HCT116 (cell line): Measurements from ENCODE around the gene LY9. TPM values are rescaled to one million over a fixed set of nuclear protein-coding genes. Genes with fewer than 3 reads are reported as not detected.

Source experiments
- ATAC-seq: fragments of 200-7000 bp; cut with Tn5 transposase; 2 replicates; pipeline ENCODE4 v1.9.1; 2020; ENCODE audit warnings: mild to moderate bottlenecking, moderate library complexity
- BruUV-seq: library from RNA; stranded (reverse); fragments of 400-500 nt; replicated peaks from 2 replicates; lab custom pipeline; 2021; lab: Mats Ljungman, UMichigan
- CTCF ChIA-PET: fragments of 300-600 bp; sonication (Branson Sonifier 250); formaldehyde crosslinking; loops from one replicate; lab custom pipeline; 2021; ENCODE audit warnings: antibody characterized with exemption; lab: Charles Lee
- POLR2A ChIA-PET: fragments of 300-600, 350-600 bp; sonication (Branson Sonifier 250); formaldehyde crosslinking; loops from one replicate; lab custom pipeline; 2021; ENCODE audit warnings: antibody characterized with exemption; lab: Charles Lee
- RAD21 ChIA-PET, 2 experiments: fragments of 300-600 bp; sonication (Branson Sonifier 250); formaldehyde crosslinking; loops; one replicate each; lab custom pipeline; 2023; ENCODE audit warnings: low total read pairs in 2 of 2; ENCODE audit not compliant: uncharacterized antibody in 2 of 2, unreplicated experiment in 2 of 2, low non-redundant PET in 1 of 2; lab: Charles Lee
- DNase-seq: peaks from one replicate; pipeline ENCODE4 v3.0.0-alpha.2; 2010; ENCODE audit warnings: low read depth, low spot score
- H2AFZ ChIP-seq: fragments of 200-600 bp; shearing (Covaris generic), sonication (generic); 2 replicates; pipeline ENCODE4 v1.6.1; 2017; ENCODE audit warnings: low read depth, mixed run types, mixed read lengths, antibody characterized with exemption, low read length; ENCODE audit not compliant: poor library complexity, severe bottlenecking
- H3K27ac ChIP-seq: 2 replicates; pipeline ENCODE4 v1.5.1; 2012; ENCODE audit warnings: low read depth, low read length
- H3K27me3 ChIP-seq: fragments of 200-600 bp; sonication (generic); 2 replicates; pipeline ENCODE4 v1.6.1; 2016; ENCODE audit warnings: mixed run types, low read length, mixed read lengths; ENCODE audit not compliant: insufficient read depth
- H3K36me3 ChIP-seq, 2 experiments: fragments of 200-500 bp in 1 of 2; fragments of 200-600 bp in 1 of 2; sonication (Bioruptor generic) in 1 of 2; sonication (generic) in 1 of 2; 2 replicates each; pipeline versions ENCODE4 v1.5.1 to v1.6.1; 2014 to 2016; ENCODE audit warnings: low read length in 2 of 2, inconsistent platforms in 1 of 2, mixed read lengths in 1 of 2, mixed run types in 1 of 2; ENCODE audit not compliant: insufficient read depth in 2 of 2, control insufficient read depth in 1 of 2
- H3K4me1 ChIP-seq, 2 experiments: fragments of 200-600 bp in 1 of 2; sonication (generic) in 1 of 2; 2 replicates each; pipeline versions ENCODE4 v1.5.1 to v1.6.1; 2012 to 2017; ENCODE audit warnings: low read length in 2 of 2, inconsistent platforms in 1 of 2, mild to moderate bottlenecking in 1 of 2, mixed read lengths in 1 of 2, mixed run types in 1 of 2, moderate library complexity in 1 of 2; ENCODE audit not compliant: insufficient read depth in 2 of 2, control insufficient read depth in 1 of 2
- H3K4me2 ChIP-seq: fragments of 200-600 bp; sonication (generic); 2 replicates; pipeline ENCODE4 v1.6.1; 2017; ENCODE audit warnings: mixed run types, low read length, mixed read lengths
- H3K4me3 ChIP-seq, 2 experiments: fragments of 200-600 bp in 1 of 2; sonication (generic) in 1 of 2; replicated peaks in 1 of 2; 2 replicates each; pipeline ENCODE4 v1.5.1; 2011 to 2016; ENCODE audit warnings: low read length in 2 of 2, control low read depth in 1 of 2, low read depth in 1 of 2, mild to moderate bottlenecking in 1 of 2, mixed read lengths in 1 of 2, mixed run types in 1 of 2
- H3K79me2 ChIP-seq: fragments of 200-600 bp; sonication (generic); 2 replicates; pipeline ENCODE4 v1.6.1; 2017; ENCODE audit warnings: mild to moderate bottlenecking, mixed run types, low read length, moderate library complexity, mixed read lengths; ENCODE audit not compliant: insufficient read depth
- H3K9ac ChIP-seq: fragments of 200-600 bp; sonication (generic); 2 replicates; pipeline ENCODE4 v1.6.1; 2016; ENCODE audit warnings: low read length, mixed read lengths
- H3K9me2 ChIP-seq: fragments of 200-600 bp; sonication (generic), shearing (Covaris generic); 2 replicates; pipeline ENCODE4 v1.6.1; 2017; ENCODE audit warnings: mixed run types, mild to moderate bottlenecking, moderate library complexity; ENCODE audit not compliant: insufficient read depth
- H3K9me3 ChIP-seq, 2 experiments: fragments of 200-500 bp in 1 of 2; fragments of 200-600 bp in 1 of 2; sonication (Bioruptor generic) in 1 of 2; sonication (generic) in 1 of 2; 2 replicates each; pipeline ENCODE4 v1.6.1; 2014 to 2017; ENCODE audit warnings: low read length in 2 of 2, mixed read lengths in 2 of 2, inconsistent platforms in 1 of 2, low read depth in 1 of 2, mild to moderate bottlenecking in 1 of 2, mixed run types in 1 of 2, moderate library complexity in 1 of 2; ENCODE audit not compliant: control insufficient read depth in 1 of 2, insufficient read depth in 1 of 2
- H4K20me1 ChIP-seq: fragments of 200-600 bp; sonication (generic), shearing (Covaris generic); 2 replicates; pipeline ENCODE4 v1.6.1; 2017; ENCODE audit warnings: mixed run types, mild to moderate bottlenecking, moderate library complexity; ENCODE audit not compliant: insufficient read depth
- CBX3 ChIP-seq: IDR thresholded peaks from 2 replicates; pipeline ENCODE4 v1.6.1; 2012; ENCODE audit warnings: low read depth
- CEBPB ChIP-seq: IDR thresholded peaks from 2 replicates; pipeline ENCODE4 v1.6.1; 2012; ENCODE audit warnings: low read depth
- EZH2 ChIP-seq: fragments of 200-600 bp; sonication (generic); IDR thresholded peaks from 2 replicates; pipeline ENCODE4 v1.6.1; 2017; ENCODE audit warnings: antibody characterized with exemption, mixed run types
- EZH2phosphoT487 ChIP-seq: fragments of 200-600 bp; IDR thresholded peaks from 2 replicates; pipeline ENCODE4 v1.6.1; 2018; ENCODE audit warnings: antibody characterized with exemption, borderline replicate concordance
- POLR2A ChIP-seq: IDR thresholded peaks from 2 replicates; pipeline ENCODE4 v1.7.0; 2011; ENCODE audit warnings: borderline replicate concordance; ENCODE audit not compliant: insufficient read depth, insufficient read length; ENCODE audit errors: extremely low read depth
- RAD21 ChIP-seq: IDR thresholded peaks from 2 replicates; pipeline ENCODE4 v1.6.1; 2012; ENCODE audit warnings: low read depth, mild to moderate bottlenecking
- SIN3A ChIP-seq: IDR thresholded peaks from 2 replicates; pipeline ENCODE4 v1.6.1; 2012; ENCODE audit warnings: low read depth
- TCF7L2 ChIP-seq: IDR thresholded peaks from 2 replicates; pipeline ENCODE4 v1.7.0; 2011; ENCODE audit warnings: borderline replicate concordance, inconsistent platforms; ENCODE audit not compliant: insufficient read depth, insufficient read length; ENCODE audit errors: extremely low read depth
- intact Hi-C: fragments of 100-400 bp; cut with micrococcal nuclease; formaldehyde crosslinking; loops from 2 replicates; pipeline ENCODE4 v1.10.0; 2022
- total RNA-seq: library from RNA; stranded (reverse); gene quantifications from one replicate; pipeline ENCODE4 v1.2.1, GENCODE V29; 2021; ENCODE audit not compliant: unreplicated experiment
- TF ChIP-seq, protein P1 (sequence below): IDR thresholded peaks from 2 replicates; pipeline ENCODE4 v1.6.1; 2012
- TF ChIP-seq, protein P2 (sequence below): IDR thresholded peaks from 2 replicates; pipeline ENCODE4 v1.6.1; 2012
- TF ChIP-seq, protein P3 (sequence below), 3 experiments: fragments of 200-600 bp in 1 of 3; sonication (generic) in 1 of 3; IDR thresholded peaks in 2 of 3; conservative IDR thresholded peaks in 1 of 3; 2 replicates each; pipeline ENCODE4 v1.5.1; 2012 to 2017; ENCODE audit warnings: low read depth in 2 of 3, low read length in 2 of 3, antibody characterized with exemption in 1 of 3, borderline replicate concordance in 1 of 3, control low read depth in 1 of 3, mild to moderate bottlenecking in 1 of 3, mixed read lengths in 1 of 3, mixed run types in 1 of 3, moderate library complexity in 1 of 3; ENCODE audit not compliant: insufficient read depth in 1 of 3
- TF ChIP-seq, protein P4 (sequence below): IDR thresholded peaks from 2 replicates; pipeline ENCODE4 v1.6.1; 2012; ENCODE audit warnings: low read depth
- TF ChIP-seq, protein P5 (sequence below): IDR thresholded peaks from 2 replicates; pipeline ENCODE4 v1.6.1; 2011; ENCODE audit warnings: mild to moderate bottlenecking, low read length, moderate library complexity; ENCODE audit not compliant: insufficient replicate concordance; ENCODE audit errors: extremely low read depth

LY9 gene
- total RNA-seq, 1 experiment from 2014 or later, result 0.22 TPM

- Histone ChIP-seq H3K27me3 (no peaks in the 10 kb centered on the region), H3K9me3 (no peaks in the 10 kb centered on the region), H3K9me2 (no peaks in the 10 kb centered on the region), H3K27ac (no peak overlapping the region), H4K20me1 (no peaks in the 10 kb centered on the region), H3K4me2 (no peak overlapping the region), H3K9ac (no peak overlapping the region), H2AFZ (no peak overlapping the region), H3K79me2 (no peaks in the 10 kb centered on the region), H3K36me3 (no peaks in the 10 kb centered on the region), H3K4me3 (no peak overlapping the region), H3K4me1 (no peaks in the 10 kb centered on the region)
- ChIA-PET CTCF (no interaction called here), POLR2A (no interaction called here), RAD21 (no interaction called here)
- ATAC-seq, result no peak
- no TSS peak for BruUV-seq
- intact Hi-C loops, result no loop called here
- TF ChIP-seq EZH2 (no peak), EZH2phosphoT487 (no peak), SIN3A (no peak), CEBPB (no peak), CBX3 (no peak), POLR2A (no peak), TCF7L2 (no peak), RAD21 (no peak)
- TF ChIP-seq, protein P1, sequence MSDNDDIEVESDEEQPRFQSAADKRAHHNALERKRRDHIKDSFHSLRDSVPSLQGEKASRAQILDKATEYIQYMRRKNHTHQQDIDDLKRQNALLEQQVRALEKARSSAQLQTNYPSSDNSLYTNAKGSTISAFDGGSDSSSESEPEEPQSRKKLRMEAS, result no peak
- TF ChIP-seq, protein P2, sequence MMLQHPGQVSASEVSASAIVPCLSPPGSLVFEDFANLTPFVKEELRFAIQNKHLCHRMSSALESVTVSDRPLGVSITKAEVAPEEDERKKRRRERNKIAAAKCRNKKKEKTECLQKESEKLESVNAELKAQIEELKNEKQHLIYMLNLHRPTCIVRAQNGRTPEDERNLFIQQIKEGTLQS, result no peak
- TF ChIP-seq, protein P3, sequence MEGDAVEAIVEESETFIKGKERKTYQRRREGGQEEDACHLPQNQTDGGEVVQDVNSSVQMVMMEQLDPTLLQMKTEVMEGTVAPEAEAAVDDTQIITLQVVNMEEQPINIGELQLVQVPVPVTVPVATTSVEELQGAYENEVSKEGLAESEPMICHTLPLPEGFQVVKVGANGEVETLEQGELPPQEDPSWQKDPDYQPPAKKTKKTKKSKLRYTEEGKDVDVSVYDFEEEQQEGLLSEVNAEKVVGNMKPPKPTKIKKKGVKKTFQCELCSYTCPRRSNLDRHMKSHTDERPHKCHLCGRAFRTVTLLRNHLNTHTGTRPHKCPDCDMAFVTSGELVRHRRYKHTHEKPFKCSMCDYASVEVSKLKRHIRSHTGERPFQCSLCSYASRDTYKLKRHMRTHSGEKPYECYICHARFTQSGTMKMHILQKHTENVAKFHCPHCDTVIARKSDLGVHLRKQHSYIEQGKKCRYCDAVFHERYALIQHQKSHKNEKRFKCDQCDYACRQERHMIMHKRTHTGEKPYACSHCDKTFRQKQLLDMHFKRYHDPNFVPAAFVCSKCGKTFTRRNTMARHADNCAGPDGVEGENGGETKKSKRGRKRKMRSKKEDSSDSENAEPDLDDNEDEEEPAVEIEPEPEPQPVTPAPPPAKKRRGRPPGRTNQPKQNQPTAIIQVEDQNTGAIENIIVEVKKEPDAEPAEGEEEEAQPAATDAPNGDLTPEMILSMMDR (IDR thresholded peaks at IDR 0.05 in 2 of 3, conservative IDR thresholded peaks at IDR 0.05 in 1 of 3; ENCODE audit: borderline replicate concordance in 1 of 3, insufficient read depth in 1 of 3, low read depth in 2 of 3, low read length in 2 of 3), result no peak
- TF ChIP-seq, protein P4, sequence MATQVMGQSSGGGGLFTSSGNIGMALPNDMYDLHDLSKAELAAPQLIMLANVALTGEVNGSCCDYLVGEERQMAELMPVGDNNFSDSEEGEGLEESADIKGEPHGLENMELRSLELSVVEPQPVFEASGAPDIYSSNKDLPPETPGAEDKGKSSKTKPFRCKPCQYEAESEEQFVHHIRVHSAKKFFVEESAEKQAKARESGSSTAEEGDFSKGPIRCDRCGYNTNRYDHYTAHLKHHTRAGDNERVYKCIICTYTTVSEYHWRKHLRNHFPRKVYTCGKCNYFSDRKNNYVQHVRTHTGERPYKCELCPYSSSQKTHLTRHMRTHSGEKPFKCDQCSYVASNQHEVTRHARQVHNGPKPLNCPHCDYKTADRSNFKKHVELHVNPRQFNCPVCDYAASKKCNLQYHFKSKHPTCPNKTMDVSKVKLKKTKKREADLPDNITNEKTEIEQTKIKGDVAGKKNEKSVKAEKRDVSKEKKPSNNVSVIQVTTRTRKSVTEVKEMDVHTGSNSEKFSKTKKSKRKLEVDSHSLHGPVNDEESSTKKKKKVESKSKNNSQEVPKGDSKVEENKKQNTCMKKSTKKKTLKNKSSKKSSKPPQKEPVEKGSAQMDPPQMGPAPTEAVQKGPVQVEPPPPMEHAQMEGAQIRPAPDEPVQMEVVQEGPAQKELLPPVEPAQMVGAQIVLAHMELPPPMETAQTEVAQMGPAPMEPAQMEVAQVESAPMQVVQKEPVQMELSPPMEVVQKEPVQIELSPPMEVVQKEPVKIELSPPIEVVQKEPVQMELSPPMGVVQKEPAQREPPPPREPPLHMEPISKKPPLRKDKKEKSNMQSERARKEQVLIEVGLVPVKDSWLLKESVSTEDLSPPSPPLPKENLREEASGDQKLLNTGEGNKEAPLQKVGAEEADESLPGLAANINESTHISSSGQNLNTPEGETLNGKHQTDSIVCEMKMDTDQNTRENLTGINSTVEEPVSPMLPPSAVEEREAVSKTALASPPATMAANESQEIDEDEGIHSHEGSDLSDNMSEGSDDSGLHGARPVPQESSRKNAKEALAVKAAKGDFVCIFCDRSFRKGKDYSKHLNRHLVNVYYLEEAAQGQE, result no peak
- TF ChIP-seq, protein P5, sequence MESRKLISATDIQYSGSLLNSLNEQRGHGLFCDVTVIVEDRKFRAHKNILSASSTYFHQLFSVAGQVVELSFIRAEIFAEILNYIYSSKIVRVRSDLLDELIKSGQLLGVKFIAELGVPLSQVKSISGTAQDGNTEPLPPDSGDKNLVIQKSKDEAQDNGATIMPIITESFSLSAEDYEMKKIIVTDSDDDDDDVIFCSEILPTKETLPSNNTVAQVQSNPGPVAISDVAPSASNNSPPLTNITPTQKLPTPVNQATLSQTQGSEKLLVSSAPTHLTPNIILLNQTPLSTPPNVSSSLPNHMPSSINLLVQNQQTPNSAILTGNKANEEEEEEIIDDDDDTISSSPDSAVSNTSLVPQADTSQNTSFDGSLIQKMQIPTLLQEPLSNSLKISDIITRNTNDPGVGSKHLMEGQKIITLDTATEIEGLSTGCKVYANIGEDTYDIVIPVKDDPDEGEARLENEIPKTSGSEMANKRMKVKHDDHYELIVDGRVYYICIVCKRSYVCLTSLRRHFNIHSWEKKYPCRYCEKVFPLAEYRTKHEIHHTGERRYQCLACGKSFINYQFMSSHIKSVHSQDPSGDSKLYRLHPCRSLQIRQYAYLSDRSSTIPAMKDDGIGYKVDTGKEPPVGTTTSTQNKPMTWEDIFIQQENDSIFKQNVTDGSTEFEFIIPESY, result no peak
- no peak for DNase-seq
These were observed 67.2 kb downstream of the LY9 start for GRCh38 chr1:160863061-160863773.
